ENCODE data around the gene RPS15. TPM values are rescaled to one million over a fixed set of nuclear protein-coding genes. Genes with fewer than 3 reads are reported as not detected.
A peak's percentile ranks its signal among the peaks of the same experiment; 100 is the strongest.

The RPS15 gene
- total and polyA plus RNA-seq, 9 of the 15 experiments (the other 6 are each of a cell fraction or from before 2014, with no cell fraction given): 605 to 2,791 (median 957) TPM

- TF ChIP-seq TCF15 (CRISPR knock-in tag; IDR thresholded peaks at IDR 0.05) (no peak; the same call in 1 of the 2 replicates), GTF2A2 (tag; IDR thresholded peaks at IDR 0.05) (0 out of 2 replicates have a peak, but pooled peaks have one; percentile 75), CREBBP (IDR thresholded peaks at IDR 0.05; ENCODE audit: low read depth, low read length) (no peak), HCFC1 (IDR thresholded peaks at IDR 0.05; ENCODE audit: low read depth, low read length) (peak; percentile 79), ZBTB9 (CRISPR knock-in tag; IDR thresholded peaks at IDR 0.05) (peak; percentile 89), PHB (CRISPR knock-in tag; IDR thresholded peaks at IDR 0.05) (peak; percentile 91; the same call in 1 of the 2 replicates), CREB1 (IDR thresholded peaks at IDR 0.05) (peak; percentile 81), CREB1 (CRISPR knock-in tag; IDR thresholded peaks at IDR 0.05) (peak; percentile 87), ZNF639 (CRISPR knock-in tag; conservative IDR thresholded peaks at IDR 0.05 in 1 of 2, IDR thresholded peaks at IDR 0.05 in 1 of 2) (peak in 1 of 2 experiments; percentile 76; a peak in 1 of 4 replicates), ZNF76 (CRISPR knock-in tag; IDR thresholded peaks at IDR 0.05; ENCODE audit: borderline replicate concordance) (0 out of 2 replicates have a peak, but pooled peaks have one; percentile 39), TEAD1 (CRISPR knock-in tag; IDR thresholded peaks at IDR 0.05) (peak; percentile 22 to 90), PHTF2 (CRISPR knock-in tag; IDR thresholded peaks at IDR 0.05) (no peak), E2F1 (CRISPR knock-in tag; IDR thresholded peaks at IDR 0.05) (peak; percentile 85; the same call in 1 of the 2 replicates), MBD1 (CRISPR knock-in tag; IDR thresholded peaks at IDR 0.05) (no peak), MTA3 (IDR thresholded peaks at IDR 0.05; ENCODE audit: borderline replicate concordance) (peak; percentile 96), FOXA3 (CRISPR knock-in tag; conservative IDR thresholded peaks at IDR 0.05 in 1 of 2, IDR thresholded peaks at IDR 0.05 in 1 of 2) (peak in 1 of 2 experiments; percentile 53; a peak in 1 of 4 replicates), WHSC1 (IDR thresholded peaks at IDR 0.05; ENCODE audit: low read length) (no peak), POLR2B (IDR thresholded peaks at IDR 0.05; ENCODE audit: low read depth, partially characterized antibody) (peak; percentile 99), BDP1 (IDR thresholded peaks at IDR 0.05; ENCODE audit: insufficient read depth, insufficient read length) (no peak), CBFA2T3 (IDR thresholded peaks at IDR 0.05) (no peak; the same call in 1 of the 2 replicates), MEIS2 (IDR thresholded peaks at IDR 0.05; ENCODE audit: partially characterized antibody) (peak; percentile 61)
These were observed at the start of gene RPS15 (continued) for GRCh38 chr19:1438035-1438932.

Measured in K562 (cell line).